GM19193 (cell line): Measurements from ENCODE around the gene FBXL4.

ENCODE experiments used
- POLR2A ChIP-seq: IDR thresholded peaks from 4 replicates; pipeline ENCODE4 v1.6.1; 2011; ENCODE audit not compliant: insufficient read depth, insufficient read length; ENCODE audit errors: extremely low read depth

FBXL4 gene

GRCh38 chr6:98967616-98968015 lies 19.9 kb upstream of the FBXL4 start:
- TF ChIP-seq POLR2A: no peak

GRCh38 chr6:98959631-98960030 lies 11.9 kb upstream of the FBXL4 start:
- TF ChIP-seq POLR2A: no peak

GRCh38 chr6:98958776-98959175 lies 11.0 kb upstream of the FBXL4 start:
- no peak for TF ChIP-seq POLR2A

- TF ChIP-seq POLR2A: no peak
Observed at GRCh38 chr6:98957450-98957849, 9.7 kb upstream of the FBXL4 start.

- TF ChIP-seq POLR2A: no peak
Observed at GRCh38 chr6:98949589-98949988, 1.8 kb upstream of the FBXL4 start.

- no peak for TF ChIP-seq POLR2A
Observed at GRCh38 chr6:98946879-98947410, 801 bp downstream of the FBXL4 start.

GRCh38 chr6:98946266-98946878 lies 1.4 kb downstream of the FBXL4 start:
- TF ChIP-seq POLR2A: no peak

GRCh38 chr6:98945311-98946115 lies 2.2 kb downstream of the FBXL4 start:
- TF ChIP-seq POLR2A: no peak

GRCh38 chr6:98944598-98945081 lies 3.1 kb downstream of the FBXL4 start:
- TF ChIP-seq POLR2A: no peak

- no peak for TF ChIP-seq POLR2A
Observed at GRCh38 chr6:98944168-98944567, 3.6 kb downstream of the FBXL4 start.

- TF ChIP-seq POLR2A: no peak
Observed at GRCh38 chr6:98942263-98942803, 5.4 kb downstream of the FBXL4 start.

GRCh38 chr6:98941319-98941718 lies 6.4 kb downstream of the FBXL4 start:
- no peak for TF ChIP-seq POLR2A

GRCh38 chr6:98937351-98937750 lies 10.4 kb downstream of the FBXL4 start:
- no peak for TF ChIP-seq POLR2A

GRCh38 chr6:98932381-98932780 lies 15.4 kb downstream of the FBXL4 start:
- TF ChIP-seq POLR2A: no peak

- TF ChIP-seq POLR2A: no peak
Observed at GRCh38 chr6:98931696-98932095, 16.1 kb downstream of the FBXL4 start.
